ENCODE results near the gene SYNCRIP.
"Not testable (repeated sequence)": the region's sequence is repeated elsewhere in the genome, so short reads cannot be mapped to it uniquely, and the experiment has no call there.

Gene SYNCRIP

GRCh38 chr6:85669735-85670194 is 27.1 kb upstream of the SYNCRIP start:
- DNase-seq: no peak

DNA sequence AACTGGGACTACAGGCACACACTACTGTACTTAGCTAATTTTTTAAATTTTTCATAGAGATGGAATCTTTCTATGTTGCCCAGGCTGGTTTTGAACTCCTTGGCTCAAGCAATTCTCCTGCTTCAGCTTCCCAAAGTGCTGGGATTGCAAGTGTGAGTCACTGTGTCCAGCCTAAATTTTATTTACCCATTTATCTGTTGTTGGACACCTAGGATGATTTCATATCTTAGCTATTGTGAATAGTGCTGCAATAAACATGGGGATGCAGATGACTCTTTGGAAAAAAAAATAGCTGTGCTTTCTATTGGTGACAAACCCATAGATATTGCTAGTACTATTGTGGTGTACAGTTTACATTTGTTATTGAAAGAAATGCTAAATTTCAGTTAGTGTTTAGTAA is 19.6 kb upstream of the SYNCRIP start:
- no peak for DNase-seq

- DNase-seq: no peak
These were observed 17.5 kb upstream of the SYNCRIP start for GRCh38 chr6:85660181-85660611.

- DNase-seq: no peak
These were observed 7.9 kb upstream of the SYNCRIP start for GRCh38 chr6:85650606-85651005.

DNA sequence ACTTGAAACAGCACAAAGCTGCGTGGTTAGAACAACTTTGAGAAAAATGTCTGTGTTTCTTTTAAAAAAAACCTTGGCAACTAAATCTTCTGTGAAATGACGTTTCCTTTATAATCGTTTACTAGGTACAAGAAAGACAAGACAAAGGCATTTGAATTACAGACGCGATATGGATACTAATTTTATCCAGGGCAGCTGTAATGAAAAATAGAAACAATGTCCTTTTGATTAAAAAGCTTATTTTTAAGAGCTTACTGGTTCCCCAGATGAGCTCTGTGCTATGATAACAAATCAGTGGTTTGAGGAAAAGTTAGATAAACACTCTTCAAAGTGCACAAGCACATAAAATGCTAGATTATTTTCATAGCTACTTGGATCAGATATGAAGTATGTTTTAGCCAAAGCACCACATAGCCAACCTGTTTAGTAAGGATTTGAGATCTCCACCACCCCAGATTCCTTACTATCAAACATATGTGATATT is 1.6 kb upstream of the SYNCRIP start:
- DNase-seq: no peak

DNA sequence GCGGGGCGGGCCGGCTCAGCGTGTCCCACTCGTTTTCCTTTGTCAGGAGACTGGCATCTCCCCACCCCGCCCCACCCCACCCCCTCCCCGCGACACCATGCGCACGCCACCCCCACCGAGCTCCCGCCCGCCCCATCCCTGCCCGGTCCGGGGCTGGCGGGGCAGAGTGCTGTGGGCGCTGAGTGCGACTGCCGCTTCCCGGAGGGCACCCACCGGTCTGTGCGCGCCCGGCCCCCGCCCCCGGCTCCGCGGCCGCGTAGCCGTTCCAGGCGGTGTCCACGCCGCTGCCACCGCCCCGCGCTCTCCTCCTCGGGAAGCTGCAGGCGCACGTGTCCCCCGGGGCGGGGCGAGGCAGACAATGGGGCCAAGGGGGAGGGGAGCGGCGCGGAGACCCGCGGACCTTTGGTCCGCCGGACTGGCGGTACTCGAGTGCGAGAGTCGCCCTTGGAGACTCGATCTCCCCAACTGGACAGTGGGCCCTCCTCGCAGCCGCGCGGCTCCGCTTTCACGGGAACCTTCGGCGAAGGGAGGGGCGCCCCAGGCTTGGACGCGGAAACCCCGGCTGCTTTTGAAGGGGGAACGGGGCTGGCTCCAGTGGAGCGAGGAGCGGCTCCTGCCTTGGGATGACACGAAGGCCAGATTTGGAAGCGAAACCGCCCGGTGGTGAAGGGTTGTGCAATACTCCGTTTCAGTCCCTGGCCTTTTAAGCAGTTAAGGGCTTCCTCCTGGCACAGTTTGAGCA is 1.0 kb upstream of the SYNCRIP start:
- peak; percentile 49 for DNase-seq

DNA sequence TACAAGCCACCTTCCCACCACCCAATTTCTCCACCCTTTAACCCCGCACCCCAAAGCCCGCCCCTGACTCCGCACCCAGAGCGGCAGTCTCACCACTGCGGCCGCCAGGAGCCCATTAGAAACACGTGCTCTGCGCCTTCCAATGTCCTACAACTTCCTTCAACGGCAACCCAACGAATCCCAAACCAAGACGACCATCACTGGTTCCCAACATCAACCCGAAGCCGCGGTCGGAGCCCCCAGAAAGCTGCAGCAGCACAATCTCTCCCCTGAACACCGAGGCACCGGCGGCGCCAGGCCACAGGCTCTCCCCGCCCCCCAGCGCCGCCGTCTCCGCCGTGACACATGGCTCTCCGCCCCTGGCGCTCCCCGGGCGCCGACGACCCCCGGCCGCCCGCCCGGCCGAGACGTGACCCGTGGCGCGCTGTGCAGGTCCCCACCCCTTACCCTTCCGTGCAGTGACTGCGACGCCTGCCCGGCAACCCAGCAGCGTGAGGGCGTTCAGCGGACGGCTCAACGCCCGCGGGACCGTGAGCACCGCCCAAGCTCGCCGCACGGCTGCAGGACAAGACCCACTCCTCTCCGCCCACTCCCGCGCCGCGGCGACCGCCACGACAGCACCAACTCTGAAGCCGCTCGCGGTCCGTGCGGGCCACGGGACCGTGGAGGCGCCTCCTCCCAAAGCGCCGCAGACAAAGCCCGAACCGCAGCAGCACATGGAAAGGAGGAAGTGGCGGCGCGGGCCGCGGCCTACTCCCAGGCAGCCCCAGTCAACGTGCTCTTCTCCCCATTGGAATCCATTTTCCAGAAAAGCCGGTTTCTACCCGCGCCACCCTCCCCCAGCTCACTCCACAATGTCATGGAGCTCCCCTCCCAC is 551 bp downstream of the SYNCRIP start:
- DNase-seq: no peak

DNA sequence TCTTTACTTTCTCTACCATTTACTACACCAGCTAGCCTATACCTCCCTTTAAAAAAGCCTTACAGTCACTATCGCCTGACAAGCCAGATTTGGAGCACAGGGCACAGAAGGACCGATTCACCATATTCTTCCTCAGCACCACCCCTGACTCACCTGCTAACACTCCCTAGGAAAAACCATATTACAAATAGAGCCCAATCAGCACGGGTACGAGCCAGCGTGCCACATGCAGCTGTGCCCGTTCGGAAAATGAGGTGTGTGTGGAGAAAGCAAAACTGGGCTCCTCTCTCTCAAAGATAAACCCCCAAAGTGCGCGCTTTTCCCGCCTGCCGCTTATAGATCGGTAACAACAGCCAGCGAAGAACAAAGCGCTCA is 1.2 kb downstream of the SYNCRIP start:
- no peak for DNase-seq

DNA sequence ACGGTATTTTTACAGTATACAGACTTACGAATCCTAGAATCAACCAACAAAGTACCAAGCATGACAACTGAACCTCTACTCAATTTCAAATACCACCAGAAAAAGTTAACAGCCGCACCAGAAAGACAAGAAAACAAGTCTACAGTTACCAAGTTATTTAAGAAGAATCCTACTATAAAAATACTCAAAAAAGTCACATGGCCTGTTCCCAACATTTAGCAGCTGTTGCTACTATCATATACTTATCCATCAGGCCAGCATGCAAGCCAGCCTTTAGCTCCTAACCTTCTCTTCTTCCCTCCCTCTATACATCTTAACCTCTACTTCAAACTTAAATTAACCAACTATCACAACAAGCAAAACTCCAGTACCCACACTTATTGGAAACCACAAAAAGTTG is 1.9 kb downstream of the SYNCRIP start:
- DNase-seq: no peak

DNA sequence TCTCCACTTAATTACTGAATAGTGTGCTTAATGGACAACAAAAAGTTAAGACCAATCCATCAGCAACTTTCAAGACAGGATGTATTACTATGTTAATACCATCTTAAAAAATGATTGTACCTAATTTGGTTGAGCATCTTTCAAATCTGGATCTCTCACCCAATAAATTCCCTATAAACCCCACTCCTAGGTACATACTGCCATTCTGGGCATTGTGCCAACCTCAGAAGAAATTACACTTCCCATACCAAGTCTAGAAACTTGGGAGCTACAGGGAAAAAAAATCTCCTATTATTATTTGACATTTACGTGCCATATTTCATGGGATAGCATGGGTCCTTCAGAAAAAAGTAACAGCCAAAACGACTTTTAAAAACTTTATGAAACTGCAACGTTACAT is 5.1 kb downstream of the SYNCRIP start:
- DNase-seq: no peak

DNA sequence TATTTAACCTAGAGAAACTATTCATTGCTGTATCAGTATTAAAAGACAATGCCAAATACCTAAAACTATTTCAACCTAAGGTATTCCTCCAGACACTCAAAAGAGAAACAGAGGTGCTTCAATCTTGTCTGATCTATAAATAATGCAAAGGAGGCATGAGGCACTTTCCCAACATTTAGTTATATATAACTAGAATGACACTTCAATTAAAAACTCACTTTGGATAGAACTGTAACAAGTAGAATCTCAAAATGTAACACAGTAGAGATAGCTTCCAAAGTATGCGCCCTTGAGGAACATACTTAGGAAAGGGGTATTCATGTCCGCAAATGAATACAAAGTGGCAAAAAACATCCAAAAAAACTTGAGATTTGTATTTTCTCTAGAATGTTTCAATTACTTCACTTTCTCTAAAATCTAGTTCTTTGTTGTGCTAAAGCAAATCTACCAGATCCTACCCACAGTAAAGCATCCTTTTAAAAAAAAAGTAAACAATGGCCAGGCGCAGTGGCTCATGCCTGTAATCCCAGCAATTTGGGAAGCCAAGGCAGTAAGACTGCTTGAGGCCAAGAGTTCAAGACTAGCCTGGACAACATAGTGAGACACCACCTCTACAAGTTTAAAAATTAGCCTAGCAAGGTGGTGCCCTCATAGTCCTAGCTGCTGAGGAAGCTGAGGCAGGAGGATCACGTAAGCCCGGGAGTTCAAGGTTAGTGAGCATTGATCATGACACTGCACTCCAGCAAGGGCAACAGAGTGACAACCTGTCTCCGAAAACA is 10.3 kb downstream of the SYNCRIP start:
- DNase-seq: no peak

DNA sequence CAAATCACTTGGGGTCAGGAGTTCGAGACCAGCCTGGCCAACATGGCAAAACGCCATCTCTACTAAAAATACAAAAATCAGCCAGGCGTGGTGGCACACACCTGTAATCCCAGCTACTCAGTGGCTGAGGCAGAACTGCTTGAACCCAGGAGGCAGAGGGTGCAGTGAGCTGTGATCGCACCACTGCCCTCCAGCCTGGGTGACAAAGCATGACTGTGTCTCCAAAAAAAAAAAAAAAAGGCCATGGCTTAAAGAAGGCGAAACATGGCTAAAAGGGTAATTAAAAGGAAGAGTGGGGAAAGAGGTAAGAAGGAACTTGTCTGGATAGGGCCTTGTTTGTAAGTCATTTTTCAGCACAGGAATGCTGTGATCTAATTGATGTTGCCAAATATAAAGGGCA is 11.6 kb downstream of the SYNCRIP start:
- not testable (repeated sequence) for DNase-seq

GRCh38 chr6:85628353-85628752 is 14.3 kb downstream of the SYNCRIP start:
- no peak for DNase-seq

- DNase-seq: no peak
These were observed 22.4 kb downstream of the SYNCRIP start for GRCh38 chr6:85620308-85620707.

DNA sequence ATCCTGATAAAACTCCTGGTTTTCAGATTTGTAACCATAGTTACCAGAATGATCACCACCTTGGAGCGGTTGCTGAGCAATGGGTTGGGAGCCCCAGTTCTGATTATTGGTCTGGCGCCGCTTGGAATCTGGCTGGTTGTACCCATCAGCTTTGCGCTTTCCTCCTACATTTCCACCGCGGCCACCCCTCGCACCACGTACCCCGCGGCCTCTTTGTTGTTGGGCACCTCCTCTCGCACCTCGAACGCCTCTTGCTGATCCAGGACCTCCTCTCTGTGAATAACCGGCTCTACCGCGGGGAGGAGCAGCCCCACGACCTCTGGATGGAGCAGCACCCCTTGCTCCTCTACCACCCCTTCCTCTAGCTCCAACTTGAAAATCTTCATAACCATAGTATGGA is 27.9 kb downstream of the SYNCRIP start:
- DNase-seq: no peak

DNA sequence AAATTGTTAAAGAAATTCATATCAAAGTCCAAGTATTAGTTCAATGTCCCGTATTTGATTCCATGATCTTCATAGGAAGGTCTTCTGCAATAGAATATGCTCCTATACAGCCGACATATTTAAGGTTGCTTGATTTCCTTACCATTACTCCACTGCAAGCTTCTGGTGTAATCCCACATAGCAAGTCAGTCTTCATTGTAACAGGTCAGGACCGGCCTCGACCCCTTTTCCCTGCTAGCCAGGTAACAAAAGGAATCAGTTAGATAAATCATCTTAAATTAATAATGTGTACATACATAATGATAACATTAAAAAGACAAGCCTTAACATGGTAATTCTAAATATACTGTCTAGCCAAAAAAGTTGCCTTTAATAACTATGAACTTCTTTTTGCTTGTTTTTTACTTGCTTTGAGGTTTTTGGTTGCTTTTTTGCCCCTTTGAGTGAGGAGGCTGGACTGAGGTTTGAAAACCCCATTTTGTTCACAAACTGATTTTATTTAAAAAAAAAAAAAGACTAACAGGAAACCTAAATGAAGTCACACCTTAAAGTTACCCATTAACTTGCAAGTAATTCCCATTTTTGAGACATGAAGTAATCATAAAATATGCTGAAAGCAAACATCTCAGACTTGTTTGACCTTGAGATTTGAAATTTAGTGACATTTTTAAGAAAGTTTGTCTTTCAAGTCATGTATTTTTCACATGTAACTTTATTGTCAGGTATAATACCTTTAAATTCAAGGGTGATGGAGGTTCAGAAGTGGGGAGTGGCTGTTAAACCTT is 29.8 kb downstream of the SYNCRIP start:
- DNase-seq: no peak

- no peak for DNase-seq
These were observed 32.3 kb downstream of the SYNCRIP start for GRCh38 chr6:85610182-85610895.

GRCh38 chr6:85602100-85602499 is 40.6 kb downstream of the SYNCRIP start:
- DNase-seq: no peak

DNA sequence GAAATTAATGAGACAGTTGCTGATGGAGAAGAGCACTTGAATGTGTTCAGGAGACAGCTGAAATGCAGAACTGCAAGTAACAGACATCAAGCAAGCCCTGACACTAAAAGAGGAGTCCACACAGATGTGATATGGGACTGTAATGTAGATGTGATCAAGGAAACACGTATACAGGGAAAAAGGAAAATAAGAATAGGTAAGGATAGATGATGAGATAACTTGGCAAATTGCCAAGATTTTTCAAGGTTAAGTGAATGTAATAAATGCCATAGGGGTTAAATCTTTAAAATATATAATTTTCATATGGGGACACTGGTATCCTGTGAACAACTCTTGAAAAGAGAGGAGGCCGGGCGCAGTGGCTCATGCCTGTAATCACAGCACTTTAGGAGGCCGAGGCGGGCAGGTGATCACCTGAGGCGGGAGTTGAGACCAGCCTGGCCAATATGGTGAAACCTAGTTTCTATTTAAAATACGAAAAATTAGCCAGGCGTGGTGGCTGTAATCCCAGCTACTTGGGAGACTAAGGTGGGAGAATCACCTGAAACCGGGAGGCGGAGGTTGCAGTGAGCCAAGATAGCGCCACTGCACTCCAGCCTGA is 41.9 kb downstream of the SYNCRIP start:
- no peak for DNase-seq

DNA sequence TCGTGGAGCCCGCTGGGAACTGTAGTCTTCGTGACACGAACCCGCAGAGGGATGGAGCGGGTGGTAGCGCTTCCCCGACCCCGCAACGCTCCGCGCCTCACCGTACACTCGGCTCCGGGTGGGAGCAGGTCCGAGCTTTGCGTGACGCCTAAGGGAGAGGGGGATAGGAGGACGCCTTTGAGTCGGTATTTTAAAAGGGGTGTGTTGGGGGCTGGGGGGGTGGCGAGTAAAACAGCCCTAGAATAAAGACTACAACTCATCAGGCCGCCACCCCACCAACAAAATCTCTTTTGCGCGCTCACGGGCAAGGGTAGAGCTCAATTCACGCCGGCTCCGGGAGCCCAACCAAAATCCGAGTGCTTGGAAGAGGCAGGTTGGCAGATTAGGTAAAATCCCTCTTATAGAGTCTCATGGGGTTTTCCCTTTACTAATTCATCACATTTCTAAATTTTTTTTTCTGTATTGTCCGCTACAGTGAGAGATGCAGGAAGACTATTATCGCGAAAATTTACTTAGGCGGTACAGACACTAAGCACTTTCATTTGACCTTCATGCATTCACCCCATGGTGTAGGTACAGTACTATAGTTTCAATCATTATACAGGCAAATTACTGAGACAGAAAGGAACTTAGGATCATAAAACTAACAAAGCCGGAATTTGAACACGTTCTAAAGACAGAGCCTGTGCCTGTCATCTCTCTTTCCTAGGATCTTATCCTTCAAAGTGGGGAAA is 48.3 kb downstream of the SYNCRIP start:
- DNase-seq: no peak

Measured in SHP77 treated with DMSO at 0.1 percent for 48 hours (cell line).